AG08396 (cell line): ENCODE data around the gene CRNKL1.
"Not testable (repeated sequence)": the region's sequence is repeated elsewhere in the genome, so short reads cannot be mapped to it uniquely, and the experiment has no call there.

Source experiments
- DNase-seq: peaks from one replicate; pipeline ENCODE4 v3.0.0; 2012; ENCODE audit warnings: low spot score, mixed read lengths

CRNKL1 gene

GRCh38 chr20:20010639-20011500 is 41.4 kb downstream of the CRNKL1 start:
- peak; percentile 28 for DNase-seq

- no peak for DNase-seq
Measured at GRCh38 chr20:20009784-20010253, 42.4 kb downstream of the CRNKL1 start.

GRCh38 chr20:20005342-20005741 is 46.9 kb downstream of the CRNKL1 start:
- no peak for DNase-seq

GRCh38 chr20:20003955-20004322 is 48.3 kb downstream of the CRNKL1 start:
- not testable (repeated sequence) for DNase-seq

GRCh38 chr20:20003031-20003954 is 49.0 kb downstream of the CRNKL1 start:
- no peak for DNase-seq

- no peak for DNase-seq
Measured at GRCh38 chr20:20002101-20002998, 49.9 kb downstream of the CRNKL1 start.

GRCh38 chr20:20000211-20000968 is 51.9 kb downstream of the CRNKL1 start:
- no peak for DNase-seq

- no peak for DNase-seq
Measured at GRCh38 chr20:19998990-19999705, 53.1 kb downstream of the CRNKL1 start.

GRCh38 chr20:19996917-19997316 is 55.3 kb downstream of the CRNKL1 start:
- no peak for DNase-seq

GRCh38 chr20:19996222-19996621 is 56.0 kb downstream of the CRNKL1 start:
- no peak for DNase-seq

GRCh38 chr20:19995220-19995863 is 56.9 kb downstream of the CRNKL1 start:
- DNase-seq, result no peak

- no peak for DNase-seq
Measured at GRCh38 chr20:19993958-19994669, 58.2 kb downstream of the CRNKL1 start.

GRCh38 chr20:19992996-19993908 is 59.0 kb downstream of the CRNKL1 start:
- peak; percentile 47 for DNase-seq

- no peak for DNase-seq
Measured at GRCh38 chr20:19991854-19992253, 60.4 kb downstream of the CRNKL1 start.

GRCh38 chr20:19991308-19991707 is 61.0 kb downstream of the CRNKL1 start:
- DNase-seq, result no peak

GRCh38 chr20:19990850-19991249 is 61.4 kb downstream of the CRNKL1 start:
- no peak for DNase-seq

GRCh38 chr20:19987046-19987445 is 65.2 kb downstream of the CRNKL1 start:
- no peak for DNase-seq

- DNase-seq, result peak; percentile 45
Measured at GRCh38 chr20:19986419-19986818, 65.8 kb downstream of the CRNKL1 start.
